Endothelial cell of umbilical vein (primary cell): ENCODE results near the gene EGFL7. TPM values are rescaled to one million over a fixed set of nuclear protein-coding genes. Genes with fewer than 3 reads are reported as not detected.
A peak's percentile ranks its signal among the peaks of the same experiment; 100 is the strongest.

Experiments used
- BruUV-seq: library from RNA; stranded (reverse); fragments of 400-500 nt; replicated peaks from 2 replicates; lab custom pipeline; 2021; lab: Mats Ljungman, UMichigan
- CTCF ChIA-PET: fragments of 300-600, 350-600 bp; sonication (Branson Sonifier 250); formaldehyde crosslinking; loops from one replicate; lab custom pipeline; 2021; ENCODE audit warnings: antibody characterized with exemption, inconsistent platforms; lab: Charles Lee
- POLR2A ChIA-PET: fragments of 300-600, 350-600 bp; sonication (Branson Sonifier 250); formaldehyde crosslinking; loops from one replicate; lab custom pipeline; 2021; ENCODE audit warnings: antibody characterized with exemption, inconsistent platforms; lab: Charles Lee
- DNase-seq: peaks from one replicate; pipeline ENCODE4 v3.0.0-alpha.2; 2011; ENCODE audit warnings: low read depth, low spot score
- FAIRE-seq: peaks from 2 replicates; lab custom pipeline; 2011; peaks lifted over from hg19 to GRCh38; lab: Jason Lieb, UNC
- H2AFZ ChIP-seq: 2 replicates; pipeline ENCODE4 v1.6.0; 2012; ENCODE audit warnings: low read depth, low read length, control low read depth, inconsistent platforms
- H3K27ac ChIP-seq: 2 replicates; pipeline ENCODE4 v1.5.1; 2011; ENCODE audit warnings: low read depth, mild to moderate bottlenecking, control low read depth, low read length, moderate library complexity; ENCODE audit not compliant: insufficient read depth
- H3K27me3 ChIP-seq, 2 experiments: 2 replicates each; pipeline versions ENCODE4 v1.6.0 to v1.6.1; 2011; ENCODE audit warnings: low read length in 2 of 2, mixed read lengths in 1 of 2; ENCODE audit not compliant: control insufficient read depth in 2 of 2, insufficient read depth in 2 of 2
- H3K36me3 ChIP-seq, 2 experiments: 2 replicates in 1 of 2; 3 replicates in 1 of 2; pipeline ENCODE4 v1.5.1; 2011; ENCODE audit warnings: low read length in 2 of 2, mild to moderate bottlenecking in 1 of 2, moderate library complexity in 1 of 2; ENCODE audit not compliant: control insufficient read depth in 2 of 2, insufficient read depth in 2 of 2; ENCODE audit errors: extremely low read depth in 1 of 2
- H3K4me1 ChIP-seq: 3 replicates; pipeline ENCODE4 v1.5.1; 2011; ENCODE audit warnings: mild to moderate bottlenecking, low read length; ENCODE audit not compliant: control insufficient read depth, insufficient read depth; ENCODE audit errors: extremely low read depth
- H3K4me2 ChIP-seq: 2 replicates; pipeline ENCODE4 v1.6.1; 2011; ENCODE audit warnings: low read length, control low read depth, mixed read lengths; ENCODE audit not compliant: insufficient read depth
- H3K4me3 ChIP-seq, 3 experiments: fragments of 200-600 bp in 1 of 3; sonication (generic), shearing (Covaris generic) in 1 of 3; replicated peaks in 1 of 3; 2 replicates each; pipeline ENCODE4 v1.5.1; 2011 to 2016; ENCODE audit warnings: control low read depth in 3 of 3, low read length in 3 of 3, mild to moderate bottlenecking in 2 of 3, inconsistent platforms in 1 of 3, low read depth in 1 of 3, moderate library complexity in 1 of 3; ENCODE audit not compliant: insufficient read depth in 1 of 3
- H3K79me2 ChIP-seq: 2 replicates; pipeline ENCODE4 v1.6.0; 2012; ENCODE audit warnings: low read length, inconsistent platforms; ENCODE audit not compliant: control insufficient read depth, insufficient read depth
- H3K9ac ChIP-seq: replicated peaks from 2 replicates; pipeline ENCODE3; 2011; ENCODE audit warnings: low read length, control low read depth; ENCODE audit not compliant: insufficient read depth; ENCODE audit errors: extremely low read depth
- H3K9me1 ChIP-seq: replicated peaks from 3 replicates; pipeline ENCODE4 v1.6.0; 2011; ENCODE audit warnings: mild to moderate bottlenecking, low read length; ENCODE audit not compliant: control insufficient read depth, insufficient read depth; ENCODE audit errors: extremely low read depth
- H3K9me3 ChIP-seq: replicated peaks from 2 replicates; pipeline ENCODE4 v1.5.1; 2012; ENCODE audit warnings: low read length, inconsistent platforms; ENCODE audit not compliant: control insufficient read depth, insufficient read depth
- H4K20me1 ChIP-seq: replicated peaks from 2 replicates; pipeline ENCODE3; 2011; ENCODE audit warnings: mild to moderate bottlenecking, low read length; ENCODE audit not compliant: control insufficient read depth, insufficient read depth; ENCODE audit errors: extremely low read depth
- EZH2 ChIP-seq: IDR thresholded peaks from 2 replicates; pipeline ENCODE4 v1.6.1; 2012; ENCODE audit warnings: borderline replicate concordance, low read depth, mild to moderate bottlenecking, moderate library complexity, low read length, inconsistent platforms; ENCODE audit not compliant: severe bottlenecking
- FOS ChIP-seq: IDR thresholded peaks from 2 replicates; pipeline ENCODE4 v1.6.1; 2011; ENCODE audit warnings: mild to moderate bottlenecking, low read length, moderate library complexity, borderline replicate concordance; ENCODE audit not compliant: insufficient read depth
- GATA2 ChIP-seq: IDR thresholded peaks from 2 replicates; pipeline ENCODE4 v1.7.0; 2011; ENCODE audit warnings: low read depth, mild to moderate bottlenecking, moderate library complexity, mixed read lengths, low read length; ENCODE audit not compliant: insufficient read length, insufficient read depth
- JUN ChIP-seq: IDR thresholded peaks from 2 replicates; pipeline ENCODE4 v1.6.1; 2011; ENCODE audit warnings: borderline replicate concordance, low read depth; ENCODE audit not compliant: insufficient read length, insufficient read depth
- MYC ChIP-seq: IDR thresholded peaks from one replicate; pipeline ENCODE4 v1.6.1; 2011; ENCODE audit warnings: mild to moderate bottlenecking, low read depth, low read length
- POLR2A ChIP-seq: IDR thresholded peaks from 2 replicates; pipeline ENCODE4 v1.6.1; 2012; ENCODE audit warnings: low read depth, mild to moderate bottlenecking, control low read depth, low read length
- POLR2AphosphoS5 ChIP-seq: IDR thresholded peaks from 2 replicates; pipeline ENCODE4 v1.6.1; 2012; ENCODE audit warnings: low read depth, mild to moderate bottlenecking, control low read depth, low read length, moderate library complexity; ENCODE audit not compliant: insufficient read depth
- dilution Hi-C: fragments of 300-500 bp; cut with MboI; formaldehyde crosslinking; loops from one replicate; pipeline ENCODE4 v1.15.0; 2019; ENCODE audit warnings: low sequenced_read_pairs; ENCODE audit not compliant: extremely low pct_ligation_motif_present
- intact Hi-C: fragments of 100-400 bp; cut with micrococcal nuclease; formaldehyde crosslinking; loops from one replicate; pipeline ENCODE4 v1.10.0; 2022
- polyA plus RNA-seq, 4 experiments: library from polyadenylated mRNA; depleted of rRNA in 3 of 4; stranded (reverse) in 3 of 4; unstranded in 1 of 4; fragments of >200 nt; gene quantifications; 2 replicates each; pipeline versions ENCODE4 v1.2.1 to v1.2.3, GENCODE V29; 2011 to 2012; ENCODE audit warnings: missing spikeins in 1 of 4
- total RNA-seq: library from RNA; stranded (reverse); gene quantifications from 2 replicates; pipeline ENCODE4 v1.2.3, GENCODE V29; 2021
- TF ChIP-seq, protein P1 (sequence below): IDR thresholded peaks from 2 replicates; pipeline ENCODE4 v1.6.1; 2011; ENCODE audit not compliant: insufficient read depth, insufficient read length
- TF ChIP-seq, protein P2 (sequence below), 2 donors: IDR thresholded peaks; 1 replicate in 1 of 2; 2 replicates in 1 of 2; pipeline ENCODE4 v1.5.1; 2011; ENCODE audit warnings: low read length in 2 of 2, mild to moderate bottlenecking in 2 of 2, moderate library complexity in 2 of 2, control low read depth in 1 of 2, inconsistent platforms in 1 of 2, low read depth in 1 of 2; ENCODE audit not compliant: insufficient read depth in 1 of 2; ENCODE audit errors: extremely low read depth in 1 of 2

The EGFL7 gene
- total and polyA plus RNA-seq, 2 donors (not counting 3 experiments of a cell fraction or from before 2014, with no cell fraction given): 1,043 to 1,377 TPM

- H3K27ac ChIP-seq: peak overlapping the region; percentile 96
- no peaks in the 10 kb centered on the region for H3K9me1 ChIP-seq
- no peaks in the 10 kb centered on the region for H3K9me3 ChIP-seq
- peak; percentile 94 for TF ChIP-seq POLR2AphosphoS5
- TF ChIP-seq GATA2: peak; percentile 79
- TF ChIP-seq EZH2: no peak
- TF ChIP-seq, protein P1, sequence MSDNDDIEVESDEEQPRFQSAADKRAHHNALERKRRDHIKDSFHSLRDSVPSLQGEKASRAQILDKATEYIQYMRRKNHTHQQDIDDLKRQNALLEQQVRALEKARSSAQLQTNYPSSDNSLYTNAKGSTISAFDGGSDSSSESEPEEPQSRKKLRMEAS: peak; percentile 10
- TF ChIP-seq MYC: no peak
- TF ChIP-seq POLR2A: no peak
- TF ChIP-seq, protein P2, sequence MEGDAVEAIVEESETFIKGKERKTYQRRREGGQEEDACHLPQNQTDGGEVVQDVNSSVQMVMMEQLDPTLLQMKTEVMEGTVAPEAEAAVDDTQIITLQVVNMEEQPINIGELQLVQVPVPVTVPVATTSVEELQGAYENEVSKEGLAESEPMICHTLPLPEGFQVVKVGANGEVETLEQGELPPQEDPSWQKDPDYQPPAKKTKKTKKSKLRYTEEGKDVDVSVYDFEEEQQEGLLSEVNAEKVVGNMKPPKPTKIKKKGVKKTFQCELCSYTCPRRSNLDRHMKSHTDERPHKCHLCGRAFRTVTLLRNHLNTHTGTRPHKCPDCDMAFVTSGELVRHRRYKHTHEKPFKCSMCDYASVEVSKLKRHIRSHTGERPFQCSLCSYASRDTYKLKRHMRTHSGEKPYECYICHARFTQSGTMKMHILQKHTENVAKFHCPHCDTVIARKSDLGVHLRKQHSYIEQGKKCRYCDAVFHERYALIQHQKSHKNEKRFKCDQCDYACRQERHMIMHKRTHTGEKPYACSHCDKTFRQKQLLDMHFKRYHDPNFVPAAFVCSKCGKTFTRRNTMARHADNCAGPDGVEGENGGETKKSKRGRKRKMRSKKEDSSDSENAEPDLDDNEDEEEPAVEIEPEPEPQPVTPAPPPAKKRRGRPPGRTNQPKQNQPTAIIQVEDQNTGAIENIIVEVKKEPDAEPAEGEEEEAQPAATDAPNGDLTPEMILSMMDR (IDR thresholded peaks at IDR 0.05; ENCODE audit: extremely low read depth in 1 of 2, insufficient read depth in 1 of 2, low read depth in 1 of 2, low read length in 2 of 2): no peak
- TF ChIP-seq JUN: no peak
- no peak for TF ChIP-seq FOS
- peak; percentile 96 for DNase-seq
- peak overlapping the region in 2 of 3 experiments; percentile 75 to 81 for H3K4me3 ChIP-seq
- peaks cover 49% of the 10 kb centered on the region for H3K79me2 ChIP-seq
- H3K9ac ChIP-seq: peak overlapping the region; percentile 80
- no peaks in the 10 kb centered on the region for H3K27me3 ChIP-seq
- dilution Hi-C loops: no loop called here
- no peaks in the 10 kb centered on the region for H4K20me1 ChIP-seq
- H3K4me2 ChIP-seq: peak overlapping the region; percentile 78
- intact Hi-C loops: loop anchor here (2.0 to 5.0 kb wide), 4 partner anchors 42 to 232 kb away; partner anchors contain the start of gene SEC16A
- H3K4me1 ChIP-seq: peaks cover 37% of the 10 kb centered on the region
- peak; percentile 100 for FAIRE-seq
- H2AFZ ChIP-seq: no peak overlapping the region
- no TSS peak for BruUV-seq
- POLR2A ChIA-PET: interaction anchor here (0.6 to 3.8 kb wide), 9 partner anchors 8 to 40 kb away, joined by 3 to 32 read pairs (median 5); partner anchors contain the start of gene AGPAT2
- H3K36me3 ChIP-seq: peaks cover 0 to 8% of the 10 kb centered on the region in 2 experiments
- CTCF ChIA-PET: interaction anchor here (0.9 to 2.1 kb wide), 9 partner anchors 8 to 70 kb away, joined by 3 to 16 read pairs (median 4); no protein-coding TSS in a partner anchor
Observed at GRCh38 chr9:136714096-136714892, 51.6 kb downstream of the EGFL7 start.
